DMS79 (cell line): Measurements from ENCODE around the gene TMEM186.
A peak's percentile ranks its signal among the peaks of the same experiment; 100 is the strongest.
"Not testable (repeated sequence)": the region's sequence is repeated elsewhere in the genome, so short reads cannot be mapped to it uniquely, and the experiment has no call there.

Experiments
- DNase-seq: peaks from one replicate; lab custom pipeline; 2025; lab: John Stamatoyannopoulos, UW

The TMEM186 gene

GRCh38 chr16:8797364-8798173 is at the start of gene TMEM186, which contains the start of gene PMM2:
TSS of gene TMEM186 (minus strand) at chr16:8797639. CDS start at chr16:8797614, 25 bp downstream.
TSS of gene PMM2 (plus strand) at chr16:8797839. CDS start at chr16:8797883, 44 bp downstream.
- DNase-seq: peak; percentile 97

- DNase-seq: no peak
Observed at GRCh38 chr16:8847145-8847544, 49.7 kb upstream of the TMEM186 start.

- no peak for DNase-seq
Observed at GRCh38 chr16:8846401-8846932, 49.0 kb upstream of the TMEM186 start.

GRCh38 chr16:8845699-8846298 is 48.4 kb upstream of the TMEM186 start:
- DNase-seq: no peak

GRCh38 chr16:8843296-8843695 is 45.9 kb upstream of the TMEM186 start:
- DNase-seq: not testable (repeated sequence)

GRCh38 chr16:8842016-8842415 is 44.6 kb upstream of the TMEM186 start:
- not testable (repeated sequence) for DNase-seq

GRCh38 chr16:8837594-8837993 is 40.2 kb upstream of the TMEM186 start:
- not testable (repeated sequence) for DNase-seq

- not testable (repeated sequence) for DNase-seq
Observed at GRCh38 chr16:8836797-8837196, 39.4 kb upstream of the TMEM186 start.

GRCh38 chr16:8832717-8833105 is 35.3 kb upstream of the TMEM186 start:
- DNase-seq: no peak

GRCh38 chr16:8831871-8832716 is 34.7 kb upstream of the TMEM186 start:
- no peak for DNase-seq

GRCh38 chr16:8831450-8831849 is 34.0 kb upstream of the TMEM186 start:
- DNase-seq: no peak

GRCh38 chr16:8828541-8829165 is 31.2 kb upstream of the TMEM186 start:
- no peak for DNase-seq

GRCh38 chr16:8826278-8826879 is 28.9 kb upstream of the TMEM186 start:
- no peak for DNase-seq

GRCh38 chr16:8822403-8822802 is 25.0 kb upstream of the TMEM186 start:
- no peak for DNase-seq

GRCh38 chr16:8819411-8820034 is 22.1 kb upstream of the TMEM186 start:
- DNase-seq: no peak

- no peak for DNase-seq
Observed at GRCh38 chr16:8818504-8819270, 21.2 kb upstream of the TMEM186 start.

GRCh38 chr16:8816967-8817655 is 19.7 kb upstream of the TMEM186 start:
- DNase-seq: no peak

- DNase-seq: no peak
Observed at GRCh38 chr16:8814095-8814806, 16.8 kb upstream of the TMEM186 start.
